ENCODE data around the gene HAUS8. TPM values are rescaled to one million over a fixed set of nuclear protein-coding genes. Genes with fewer than 3 reads are reported as not detected.

HAUS8 gene
- total and polyA plus RNA-seq, 12 donors: 2.0 to 10.2 (median 4.9) TPM

GRCh38 chr19:17092696-17093095, 17.4 kb upstream of the HAUS8 start:
- H3K4me3 ChIP-seq: no peak overlapping the region
- H3K27me3 ChIP-seq: no peaks in the 10 kb centered on the region
- intact Hi-C loops (cut with DNase I): no loop called here
- no peak overlapping the region for H3K27ac ChIP-seq
- peaks cover 0 to 4% (median 0%) of the 10 kb centered on the region in 11 donors for H3K9me3 ChIP-seq
- 88 to 96% methylated on average over 2 of the region's 2 CpGs for WGBS, 2 donors
- ATAC-seq: no peak
- no peak for TF ChIP-seq CTCF (IDR thresholded peaks at IDR 0.05)
- no peak for DNase-seq
- peaks cover 5 to 85% (median 52%) of the 10 kb centered on the region in 9 donors for H3K4me1 ChIP-seq
- H3K36me3 ChIP-seq: peaks cover 0 to 22% (median 0%) of the 10 kb centered on the region in 9 donors

- H3K4me1 ChIP-seq: peaks cover 5 to 77% (median 43%) of the 10 kb centered on the region in 9 donors
Measured at GRCh38 chr19:17091758-17092333, 16.6 kb upstream of the HAUS8 start.

GRCh38 chr19:17090583-17090982, 15.3 kb upstream of the HAUS8 start:
- 65 to 85% methylated on average over 9 of the region's 9 CpGs for WGBS, 2 donors
- peaks cover 0 to 33% (median 0%) of the 10 kb centered on the region in 9 donors for H3K36me3 ChIP-seq
- peaks cover 5 to 67% (median 41%) of the 10 kb centered on the region in 9 donors for H3K4me1 ChIP-seq
- no peak for TF ChIP-seq CTCF (IDR thresholded peaks at IDR 0.05)
- H3K27ac ChIP-seq: peak overlapping the region in 3 of 10 donors; percentile 6 to 88 (median 47)
- intact Hi-C loops (cut with DNase I): no loop called here
- no peak overlapping the region for H3K4me3 ChIP-seq
- ATAC-seq (peak in 3 of 8 donors; percentile 11 to 39 (median 36)), DNase-seq (no peak)
- H3K9me3 ChIP-seq: peaks cover 0 to under 1% (median 0%) of the 10 kb centered on the region in 11 donors
- no peaks in the 10 kb centered on the region for H3K27me3 ChIP-seq

More at GRCh38 chr19:17091758-17092333, 16.6 kb upstream of the HAUS8 start:
- intact Hi-C loops (cut with DNase I): no loop called here
- Histone ChIP-seq H3K27ac (peak overlapping the region in 4 of 10 donors; percentile 13 to 88 (median 22)), H3K4me3 (peak overlapping the region in 1 of 10 donors; percentile 25), H3K9me3 (peaks cover 0 to 4% (median 0%) of the 10 kb centered on the region in 11 donors), H3K36me3 (peaks cover 0 to 25% (median 0%) of the 10 kb centered on the region in 9 donors), H3K27me3 (no peaks in the 10 kb centered on the region)
- ATAC-seq (peak; percentile 21 to 59 (median 54)), DNase-seq (peak in 1 of 2 donors; percentile 57)
- no peak for TF ChIP-seq CTCF (IDR thresholded peaks at IDR 0.05)
- WGBS, 2 donors: 71 to 82% methylated on average over 15 of the region's 15 CpGs

GRCh38 chr19:17088552-17088951, 13.3 kb upstream of the HAUS8 start:
- H3K27ac ChIP-seq: peak overlapping the region in 1 of 10 donors; percentile 88
- H3K4me1 ChIP-seq: peaks cover 0 to 52% (median 28%) of the 10 kb centered on the region in 9 donors
- no peak overlapping the region for H3K4me3 ChIP-seq
- ATAC-seq: no peak
- H3K27me3 ChIP-seq: no peaks in the 10 kb centered on the region
- DNase-seq: no peak
- no peaks in the 10 kb centered on the region for H3K9me3 ChIP-seq
- intact Hi-C loops (cut with DNase I): loop anchor here in 2 of 10 donors (5.0 to 10.0 kb wide), 2 partner anchors 44 to 46 kb away; no protein-coding TSS in a partner anchor
- TF ChIP-seq CTCF (IDR thresholded peaks at IDR 0.05): no peak
- WGBS, 2 donors: 92 to 94% methylated on average over 5 of the region's 5 CpGs
- H3K36me3 ChIP-seq: peaks cover 0 to 34% (median 0%) of the 10 kb centered on the region in 9 donors
